GM23248 (cell line): Measurements from ENCODE around the gene DYNC1H1.

Source experiments
- EZH2 ChIP-seq: fragments of 200-600 bp; sonication (generic); IDR thresholded peaks from 2 replicates; pipeline ENCODE4 v1.6.1; 2018; ENCODE audit warnings: antibody characterized with exemption, mild to moderate bottlenecking; ENCODE audit not compliant: insufficient read depth, poor library complexity, severe bottlenecking
- EZH2phosphoT487 ChIP-seq: fragments of 200-600 bp; sonication (generic); IDR thresholded peaks from 2 replicates; pipeline ENCODE4 v1.6.1; 2018; ENCODE audit warnings: antibody characterized with exemption, moderate library complexity, mild to moderate bottlenecking, low read depth; ENCODE audit not compliant: insufficient read depth

GRCh38 chr14:101988377-101988776 is 24.0 kb downstream of the DYNC1H1 start:
- TF ChIP-seq EZH2phosphoT487: no peak
- no peak for TF ChIP-seq EZH2
